ENCODE measurements around the gene SNAI3. TPM values are rescaled to one million over a fixed set of nuclear protein-coding genes. Genes with fewer than 3 reads are reported as not detected.
A peak's percentile ranks its signal among the peaks of the same experiment; 100 is the strongest.

SNAI3 gene
- polyA plus RNA-seq, 1 donor from 2014 or later, result 12.3 TPM

DNA sequence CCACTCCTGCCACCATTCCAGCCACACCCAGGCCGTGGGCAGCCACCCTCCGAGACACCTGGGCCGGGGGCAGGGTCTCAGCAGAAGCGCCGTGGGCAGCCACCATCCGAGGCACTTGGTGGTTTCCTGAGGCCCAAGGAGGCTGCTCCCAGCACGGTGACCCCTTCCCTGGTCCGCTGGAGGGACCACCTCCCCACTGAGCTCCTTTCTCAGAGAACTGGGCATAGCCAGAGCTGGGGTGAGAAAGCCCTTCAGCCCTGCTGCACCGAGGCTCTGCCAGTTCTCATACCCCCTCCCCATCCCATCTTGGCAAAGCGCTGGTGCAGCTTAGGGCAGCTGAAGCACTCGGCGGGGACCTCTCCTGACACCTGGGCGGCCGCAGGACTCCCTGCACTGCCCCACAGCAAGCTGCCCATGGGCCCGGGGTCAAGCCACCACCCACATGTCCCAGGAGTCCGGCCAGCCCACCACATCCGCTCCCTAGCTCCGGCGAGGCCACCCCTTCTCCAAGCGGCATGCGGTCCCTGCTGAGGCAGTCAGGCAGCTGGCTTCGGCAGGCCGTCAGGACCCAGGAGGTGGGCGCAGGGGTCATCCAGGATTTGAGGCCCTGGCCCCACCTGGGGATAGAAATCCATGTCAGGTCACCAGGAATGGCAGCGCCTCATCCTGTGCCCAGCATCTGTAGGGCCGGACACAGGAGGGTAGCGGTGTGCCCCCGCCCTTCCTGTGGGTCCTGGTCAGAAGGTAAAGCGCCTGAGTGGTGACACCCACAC lies 34.1 kb downstream of the SNAI3 start:
- Mint-ChIP-seq H3K4me3 (peak overlapping the region; percentile 68 to 97 (median 96)), H3K4me1 (peaks cover 7 to 15% (median 13%) of the 10 kb centered on the region in 3 donors), H3K36me3 (peaks cover 2% of the 10 kb centered on the region), H3K27me3 (no peaks in the 10 kb centered on the region), H3K9me3 (no peaks in the 10 kb centered on the region), H3K27ac (peak overlapping the region; percentile 98 to 99 (median 99))

DNA sequence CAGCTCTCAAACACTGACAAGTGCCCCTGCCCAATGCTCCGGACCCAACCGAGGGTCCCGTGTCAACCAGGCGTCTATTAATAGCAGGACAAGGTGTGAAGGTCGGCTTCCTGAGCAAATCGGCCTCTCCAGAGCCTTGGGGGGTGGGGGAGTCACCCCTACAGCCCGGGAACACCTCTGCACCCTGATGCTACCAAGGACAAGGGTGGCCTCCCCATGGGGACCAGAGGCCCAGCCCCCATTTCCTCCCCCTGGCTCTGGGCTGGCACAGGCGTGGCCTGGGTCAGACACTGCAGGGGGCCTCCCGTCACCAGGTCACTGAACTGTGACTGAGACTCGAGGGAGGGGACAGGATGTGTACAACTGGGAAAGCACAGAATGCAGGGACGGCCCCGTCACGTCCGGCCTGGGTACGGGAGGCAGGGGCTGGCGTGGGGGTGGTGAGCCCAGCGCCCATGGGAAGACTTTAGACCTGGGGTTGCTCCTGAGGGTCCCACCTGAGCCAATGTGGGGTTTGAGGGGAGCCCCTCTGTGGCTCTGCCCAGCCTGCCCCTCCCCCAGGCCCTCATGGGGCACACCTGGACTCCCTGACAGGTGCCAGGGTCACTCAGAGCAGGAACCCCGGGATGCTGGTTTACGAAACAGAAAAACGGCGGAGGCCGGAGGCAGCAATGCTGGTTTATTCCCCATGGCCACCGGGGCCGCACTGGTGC lies 34.9 kb downstream of the SNAI3 start:
- H3K27ac Mint-ChIP-seq, result peak overlapping the region; percentile 98 to 99 (median 99)
- no peaks in the 10 kb centered on the region for H3K9me3 Mint-ChIP-seq
- H3K27me3 Mint-ChIP-seq, result no peaks in the 10 kb centered on the region
- peaks cover 7 to 15% (median 13%) of the 10 kb centered on the region in 3 donors for H3K4me1 Mint-ChIP-seq
- H3K4me3 Mint-ChIP-seq, result peak overlapping the region; percentile 94 to 99 (median 97)
- peaks cover 2% of the 10 kb centered on the region for H3K36me3 Mint-ChIP-seq

DNA sequence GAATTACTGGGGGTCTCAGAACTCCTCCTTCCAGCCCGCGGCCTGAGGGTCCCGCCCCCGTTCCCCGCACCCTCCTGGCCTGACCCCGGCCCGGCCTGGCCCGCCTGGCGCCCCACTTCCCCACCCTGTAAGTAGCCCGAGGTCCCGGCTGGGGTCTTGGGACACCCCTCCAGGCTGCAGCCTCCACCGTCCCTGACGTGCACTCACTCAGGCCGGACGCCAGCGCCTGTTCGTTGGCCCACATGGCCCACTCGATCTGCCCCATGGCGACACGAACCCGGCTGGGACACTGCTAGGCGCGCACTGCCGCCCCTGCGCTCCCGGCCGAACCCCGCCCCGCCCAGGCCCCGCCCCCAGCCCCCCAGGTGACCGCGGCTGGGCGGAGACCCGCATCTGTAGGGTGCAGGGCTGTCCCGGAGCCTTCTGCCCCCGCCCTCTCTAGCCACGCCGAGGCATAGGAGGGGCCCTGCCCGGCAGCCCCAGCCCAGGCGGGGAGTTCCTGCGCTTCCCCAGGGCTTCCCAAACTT lies 35.5 kb downstream of the SNAI3 start, which contains the start of gene CYBA:
CYBA (minus strand) TSS at position 305 of the 527 bp plus-strand sequence; CDS start at position 265, 40 bp downstream.
- peaks cover 2% of the 10 kb centered on the region for H3K36me3 Mint-ChIP-seq
- H3K4me3 Mint-ChIP-seq, result peak within 1 kb of the TSS; percentile 94 to 99 (median 97)
- peaks cover 7 to 15% (median 13%) of the 10 kb centered on the region in 3 donors for H3K4me1 Mint-ChIP-seq
- peak within 1 kb of the TSS; percentile 98 to 99 (median 99) for H3K27ac Mint-ChIP-seq
- no peaks in the 10 kb centered on the region for H3K27me3 Mint-ChIP-seq
- H3K9me3 Mint-ChIP-seq, result no peaks in the 10 kb centered on the region

DNA sequence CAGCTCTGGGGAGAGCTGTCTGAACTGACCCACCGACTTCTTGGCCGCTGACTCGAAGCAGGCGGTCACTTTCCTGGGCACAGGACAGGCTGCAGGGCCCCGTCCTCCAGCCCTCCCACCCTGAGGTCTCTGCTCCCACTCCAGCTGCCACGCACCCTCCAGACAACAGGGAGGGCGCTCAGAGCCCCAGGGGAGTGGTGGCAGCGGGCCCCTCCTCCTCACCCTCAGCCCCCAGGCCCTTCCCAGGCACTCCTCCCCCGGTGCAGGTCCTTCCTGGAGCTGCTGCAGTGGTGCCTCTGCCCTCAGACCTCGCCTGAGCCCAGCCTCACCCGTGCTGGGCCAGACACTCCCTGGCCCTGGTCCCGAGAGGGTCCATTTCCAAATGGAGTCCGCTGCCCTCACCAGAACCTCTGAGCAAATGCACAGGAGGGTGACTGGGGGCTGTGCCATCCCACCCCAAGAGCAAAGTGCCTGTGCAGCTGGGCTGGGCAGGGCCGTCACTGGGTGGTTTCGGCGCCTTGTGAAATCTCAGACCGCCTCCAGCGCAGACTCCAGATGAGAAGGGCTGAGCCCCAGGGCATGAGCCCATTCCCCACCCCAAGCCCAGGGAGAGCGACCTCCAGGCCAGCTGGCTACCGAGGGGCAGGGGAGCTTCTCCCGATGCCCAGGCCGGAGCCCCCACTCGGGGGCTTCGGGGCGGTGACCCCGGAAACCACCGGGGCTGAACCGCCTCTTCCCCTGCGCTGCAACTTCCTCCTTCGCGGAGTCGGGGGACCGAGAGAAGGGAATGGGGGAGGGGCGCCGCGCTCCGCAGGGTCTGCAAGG lies 36.2 kb downstream of the SNAI3 start:
- Mint-ChIP-seq H3K9me3 (no peaks in the 10 kb centered on the region), H3K4me1 (peaks cover 8 to 15% (median 13%) of the 10 kb centered on the region in 3 donors), H3K27ac (peak overlapping the region; percentile 98 to 99 (median 99)), H3K4me3 (peak overlapping the region; percentile 94 to 99 (median 97)), H3K27me3 (no peaks in the 10 kb centered on the region), H3K36me3 (peaks cover 2% of the 10 kb centered on the region)

DNA sequence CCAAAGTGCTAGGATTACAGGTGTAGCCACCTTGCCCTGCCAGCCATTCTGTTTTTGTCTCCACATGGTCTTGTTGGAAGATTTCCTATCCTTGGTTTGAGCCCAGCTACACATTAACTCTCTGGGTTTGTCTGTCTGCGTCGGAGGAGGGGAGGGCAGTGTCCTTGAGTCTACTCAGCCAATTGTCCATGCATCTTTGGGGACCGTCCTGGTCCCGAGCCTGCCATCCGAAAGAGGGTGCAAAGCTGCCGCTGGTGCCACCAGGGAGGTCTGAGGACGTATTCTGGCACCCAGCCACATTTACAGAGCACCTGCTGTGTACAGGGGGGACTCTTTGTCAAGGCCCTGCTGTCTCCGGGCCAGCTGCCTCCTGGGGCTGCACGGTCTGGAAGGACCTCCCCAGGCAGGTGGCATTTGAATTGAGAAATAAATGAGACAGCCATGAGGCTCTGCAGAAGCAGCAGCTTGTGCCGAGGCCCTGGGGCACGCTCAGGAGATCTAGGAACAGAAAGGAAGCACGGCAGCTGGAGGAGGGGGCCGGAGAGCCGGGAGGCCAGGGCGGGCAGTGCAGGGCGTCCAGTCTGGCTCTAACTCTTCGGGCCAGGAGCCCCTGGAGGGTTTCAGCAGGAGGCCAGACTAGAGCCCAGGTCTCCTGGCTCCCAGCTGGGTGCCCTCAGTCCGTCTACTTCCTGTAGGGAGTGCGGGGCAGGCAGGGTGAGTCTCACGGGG lies 36.9 kb downstream of the SNAI3 start:
- H3K36me3 Mint-ChIP-seq, result peaks cover 2% of the 10 kb centered on the region

DNA sequence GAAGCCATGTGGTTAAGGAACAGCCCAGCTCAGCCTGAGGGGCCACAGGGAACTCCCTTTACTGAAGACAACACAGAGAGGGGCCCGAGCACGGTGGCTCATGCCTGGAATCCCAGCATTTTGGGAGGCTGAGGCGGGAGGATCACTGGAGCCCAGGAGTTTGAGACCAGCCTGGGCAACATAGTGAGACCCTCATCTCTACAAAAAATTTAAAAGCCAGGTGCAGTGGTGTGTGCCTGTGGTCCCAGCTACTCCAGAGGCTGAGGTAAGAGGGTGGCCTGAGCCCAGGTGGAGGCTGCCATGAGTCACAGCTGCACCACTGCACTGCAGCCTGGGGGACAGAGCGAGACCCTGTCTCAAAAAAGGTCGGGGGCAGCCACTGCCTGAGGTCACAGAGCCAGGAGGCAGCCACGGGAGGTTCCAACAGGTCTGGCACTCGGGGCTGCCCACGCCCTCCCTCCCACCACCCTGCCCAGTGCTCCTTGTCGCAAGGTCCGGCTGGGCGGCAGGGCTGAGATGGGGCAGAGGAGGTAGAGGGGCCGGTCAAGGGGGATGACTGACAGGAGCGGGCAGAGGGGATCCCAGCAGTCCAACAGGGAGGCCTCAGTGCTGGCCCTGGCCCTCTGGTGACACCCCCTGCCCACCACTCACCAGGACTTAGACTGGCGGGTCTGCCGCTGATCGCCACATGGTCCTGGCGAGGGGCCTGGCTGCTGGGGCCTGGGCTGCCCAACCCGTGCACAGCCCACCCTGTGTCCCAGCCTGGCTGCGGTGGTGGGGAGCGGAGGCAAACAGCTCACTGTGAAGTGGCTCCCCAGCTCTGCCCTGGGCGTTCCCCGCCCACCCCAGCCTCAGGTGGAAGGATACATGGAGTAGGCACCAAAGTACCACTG lies 38.9 kb downstream of the SNAI3 start:
- H3K36me3 Mint-ChIP-seq, result no peaks in the 10 kb centered on the region

More for the DNA sequence above, 36.9 kb downstream of the SNAI3 start:
- Mint-ChIP-seq H3K9me3 (no peaks in the 10 kb centered on the region), H3K4me3 (peak overlapping the region; percentile 94 to 99 (median 97)), H3K27me3 (no peaks in the 10 kb centered on the region), H3K27ac (peak overlapping the region; percentile 97 to 99 (median 98)), H3K4me1 (peaks cover 9 to 17% (median 15%) of the 10 kb centered on the region in 3 donors)

DNA sequence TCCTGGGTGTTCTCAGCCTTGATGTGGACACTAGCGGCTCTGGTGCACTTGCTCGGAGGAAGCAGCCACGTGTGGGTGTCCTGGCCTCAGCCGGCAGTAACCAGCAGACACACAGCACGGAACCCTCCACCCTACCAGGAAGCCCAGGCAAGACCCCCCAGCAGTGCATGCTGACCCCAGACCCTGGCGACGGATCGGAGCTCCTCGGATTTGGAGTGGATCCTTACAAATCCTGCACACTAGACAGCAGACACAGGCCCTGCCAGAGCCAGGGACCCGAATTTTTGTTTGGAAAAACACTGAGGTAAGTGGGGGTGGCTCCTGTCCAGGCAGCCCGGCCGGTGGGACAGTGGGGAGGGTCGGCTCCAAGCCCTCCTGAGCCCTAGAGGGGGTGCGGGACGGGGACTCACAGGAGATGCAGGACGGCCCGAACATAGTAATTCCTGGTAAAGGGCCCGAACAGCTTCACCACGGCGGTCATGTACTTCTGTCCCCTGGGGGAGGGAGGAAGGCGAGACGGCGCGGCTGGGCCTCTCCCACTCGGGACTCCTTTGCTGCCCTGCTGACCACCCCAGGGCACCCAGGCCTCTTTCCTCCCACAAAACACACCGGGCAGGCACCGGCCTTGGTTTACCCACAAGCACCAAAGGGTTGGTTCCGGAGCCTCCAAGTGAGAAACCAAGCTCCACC lies 39.8 kb downstream of the SNAI3 start:
- no peaks in the 10 kb centered on the region for H3K9me3 Mint-ChIP-seq
- no peaks in the 10 kb centered on the region for H3K36me3 Mint-ChIP-seq
- H3K27ac Mint-ChIP-seq, result peak overlapping the region in 2 of 3 donors; percentile 42 to 71
- H3K4me1 Mint-ChIP-seq, result peaks cover 12 to 17% (median 15%) of the 10 kb centered on the region in 3 donors
- H3K27me3 Mint-ChIP-seq, result no peaks in the 10 kb centered on the region
- peak overlapping the region in 3 of 4 donors; percentile 32 to 70 (median 43) for H3K4me3 Mint-ChIP-seq

More for the DNA sequence above, 38.9 kb downstream of the SNAI3 start:
- peak overlapping the region in 1 of 4 donors; percentile 65 for H3K4me3 Mint-ChIP-seq
- no peaks in the 10 kb centered on the region for H3K27me3 Mint-ChIP-seq
- peak overlapping the region in 1 of 3 donors; percentile 42 for H3K27ac Mint-ChIP-seq
- H3K4me1 Mint-ChIP-seq, result peaks cover 9 to 20% (median 15%) of the 10 kb centered on the region in 3 donors
- H3K9me3 Mint-ChIP-seq, result no peaks in the 10 kb centered on the region

DNA sequence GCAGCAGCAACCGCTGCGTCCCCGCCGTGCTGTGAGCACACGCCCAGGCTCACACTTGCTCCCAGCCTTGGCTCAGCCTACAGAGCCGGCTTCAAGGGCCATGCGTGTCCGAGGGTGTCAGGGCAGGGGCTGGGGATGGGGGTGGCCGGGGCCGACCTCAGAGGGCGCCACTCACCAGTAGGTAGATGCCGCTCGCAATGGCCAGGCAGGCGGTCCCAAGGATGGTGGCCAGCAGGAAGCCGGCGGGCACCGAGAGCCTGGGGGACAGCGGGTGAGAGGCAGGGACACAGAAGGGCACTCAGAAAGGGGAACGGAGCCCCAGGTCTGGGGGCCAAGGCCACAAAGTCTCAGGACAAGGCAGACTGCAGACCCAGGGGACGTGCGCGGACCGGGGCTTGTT lies 40.4 kb downstream of the SNAI3 start:
- Mint-ChIP-seq H3K9me3 (no peaks in the 10 kb centered on the region), H3K27me3 (no peaks in the 10 kb centered on the region), H3K36me3 (no peaks in the 10 kb centered on the region), H3K4me1 (peaks cover 10 to 18% (median 10%) of the 10 kb centered on the region in 3 donors), H3K4me3 (peak overlapping the region in 1 of 4 donors; percentile 43), H3K27ac (peak overlapping the region in 2 of 3 donors; percentile 35 to 42)

DNA sequence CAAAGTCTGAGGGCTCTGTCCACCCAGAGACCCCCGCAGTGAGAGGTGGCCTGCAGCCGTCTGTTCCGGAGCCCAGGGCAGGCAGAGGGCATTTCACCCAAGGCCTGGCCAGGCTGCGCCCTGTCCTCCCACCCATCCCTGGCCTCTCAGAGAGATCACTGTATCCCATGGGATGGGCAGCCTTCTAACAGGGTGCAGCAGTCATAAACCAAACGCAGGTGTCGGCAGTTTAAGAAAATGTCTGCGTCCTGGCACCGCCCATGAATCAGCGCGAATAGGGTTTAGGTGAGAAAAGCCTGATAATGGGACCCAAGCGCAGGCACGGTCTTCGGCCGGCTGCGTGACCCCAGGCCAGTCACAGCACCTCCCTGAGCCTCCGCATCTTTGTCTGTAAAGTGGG lies 40.9 kb downstream of the SNAI3 start:
- peak overlapping the region in 2 of 4 donors; percentile 68 to 72 for H3K4me3 Mint-ChIP-seq
- peaks cover 10 to 21% (median 14%) of the 10 kb centered on the region in 3 donors for H3K4me1 Mint-ChIP-seq
- peaks cover under 1% of the 10 kb centered on the region for H3K27me3 Mint-ChIP-seq
- peak overlapping the region in 2 of 3 donors; percentile 35 to 87 for H3K27ac Mint-ChIP-seq
- H3K9me3 Mint-ChIP-seq, result no peaks in the 10 kb centered on the region
- H3K36me3 Mint-ChIP-seq, result no peaks in the 10 kb centered on the region

DNA sequence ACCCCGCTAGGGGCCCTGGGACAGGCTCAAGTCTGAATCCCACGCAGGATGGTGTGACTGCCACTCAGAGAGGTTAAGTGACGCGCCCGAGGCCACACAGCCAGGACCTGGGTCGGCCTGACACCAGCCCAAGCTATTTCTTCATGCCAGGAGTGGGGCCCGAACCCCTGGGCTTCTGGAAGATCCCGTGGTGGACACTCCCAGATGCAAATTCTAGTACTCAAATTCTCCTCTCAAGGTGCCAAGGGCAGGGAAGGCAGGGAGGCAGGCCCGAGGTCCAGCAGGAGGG lies 42.7 kb downstream of the SNAI3 start:
- peaks cover 6% of the 10 kb centered on the region for H3K27me3 Mint-ChIP-seq
- peak overlapping the region in 1 of 4 donors; percentile 42 for H3K4me3 Mint-ChIP-seq
- H3K27ac Mint-ChIP-seq, result peak overlapping the region in 1 of 3 donors; percentile 33
- peaks cover 15 to 23% (median 17%) of the 10 kb centered on the region in 3 donors for H3K4me1 Mint-ChIP-seq
- H3K36me3 Mint-ChIP-seq, result no peaks in the 10 kb centered on the region
- peaks cover 0 to 3% (median 0%) of the 10 kb centered on the region in 3 donors for H3K9me3 Mint-ChIP-seq

DNA sequence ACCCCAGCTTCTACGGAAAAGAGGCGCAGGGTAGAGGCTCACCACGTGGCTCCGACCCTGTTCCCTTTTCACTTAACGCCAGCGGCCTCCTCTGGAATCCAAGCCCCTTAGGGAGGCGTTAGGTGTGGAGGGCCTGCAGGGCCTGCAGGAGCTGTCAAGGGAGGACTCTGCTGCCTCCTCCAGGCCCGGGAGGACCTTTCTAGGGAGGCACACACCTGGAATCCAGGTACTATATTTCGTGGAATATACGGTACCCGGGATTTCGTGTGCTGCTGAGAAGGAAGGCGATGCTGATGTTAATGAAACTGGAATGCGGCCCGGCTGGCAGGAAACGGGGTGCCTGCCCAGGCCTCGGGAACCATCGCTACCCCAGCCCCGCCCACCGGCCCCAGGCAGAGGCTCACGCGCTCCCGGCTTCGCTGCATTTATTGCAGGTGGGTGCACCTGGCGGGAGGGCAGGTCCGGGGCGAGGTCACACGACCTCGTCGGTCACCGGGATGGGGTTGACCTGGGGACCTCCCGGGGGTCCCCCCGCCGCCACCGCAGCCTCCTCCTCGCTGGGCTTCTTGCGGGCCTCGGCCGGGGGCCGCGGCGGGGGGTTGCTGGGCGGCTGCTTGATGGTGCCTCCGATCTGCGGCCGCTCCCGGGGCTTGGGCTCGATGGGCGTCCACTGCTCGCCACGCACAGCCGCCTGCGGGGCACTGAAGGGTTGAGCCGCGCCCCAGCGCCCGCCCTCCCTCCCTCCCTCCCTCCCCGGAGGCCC lies 43.2 kb downstream of the SNAI3 start:
- H3K36me3 Mint-ChIP-seq, result no peaks in the 10 kb centered on the region
- peaks cover 16 to 24% (median 18%) of the 10 kb centered on the region in 3 donors for H3K4me1 Mint-ChIP-seq
- peaks cover 0 to 3% (median 0%) of the 10 kb centered on the region in 3 donors for H3K9me3 Mint-ChIP-seq
- H3K27ac Mint-ChIP-seq, result peak overlapping the region in 1 of 3 donors; percentile 33
- peak overlapping the region in 1 of 4 donors; percentile 45 for H3K4me3 Mint-ChIP-seq
- peaks cover 9% of the 10 kb centered on the region for H3K27me3 Mint-ChIP-seq

Data from IgD-negative memory B cell (primary cell).